Measurements from ENCODE around the gene NXPE3. TPM values are rescaled to one million over a fixed set of nuclear protein-coding genes. Genes with fewer than 3 reads are reported as not detected.

The NXPE3 gene
- total RNA-seq, 1 experiment from 2014 or later = 5.3 TPM

- ChIA-PET POLR2A (no interaction called here), CTCF (no interaction called here)
- DNase-seq = no peak
- Mint-ChIP-seq H3K36me3 (ENCODE audit: insufficient read depth, unreplicated experiment) (no peaks in the 10 kb centered on the region), H3K27me3 (ENCODE audit: insufficient read depth, unreplicated experiment) (no peaks in the 10 kb centered on the region), H3K4me1 (ENCODE audit: low read depth, unreplicated experiment) (peaks cover 6% of the 10 kb centered on the region), H3K9me3 (ENCODE audit: unreplicated experiment) (no peaks in the 10 kb centered on the region), H3K4me3 (ENCODE audit: unreplicated experiment) (no peak overlapping the region), H3K27ac (ENCODE audit: unreplicated experiment) (no peak overlapping the region)
- BruUV-seq (replicated peaks) = no TSS peak
- H3K27me3 ChIP-seq (replicated peaks; ENCODE audit: control insufficient read depth, insufficient read depth, low read length) = no peaks in the 10 kb centered on the region
- no peaks in the 10 kb centered on the region for H3K4me1 ChIP-seq
- H3K36me3 ChIP-seq (ENCODE audit: control insufficient read depth, insufficient read depth, low read length) = no peaks in the 10 kb centered on the region
- TF ChIP-seq CTCF (IDR thresholded peaks at IDR 0.05; ENCODE audit: insufficient read depth in 1 of 2, low read depth in 1 of 2, low read length in 1 of 2, severe bottlenecking in 1 of 2, unreplicated experiment in 1 of 2) = no peak
- no peaks in the 10 kb centered on the region for H3K9me3 ChIP-seq
- intact Hi-C loops (cut with micrococcal nuclease; ENCODE audit: unreplicated experiment) = no loop called here
- no peak overlapping the region for H3K4me3 ChIP-seq (ENCODE audit: low read depth, low read length)
Observed at GRCh38 chr3:101876142-101876541, 97.1 kb downstream of the NXPE3 start.

Other genes starting within 250 kb of the NXPE3 start
- gene TRMT10C, start 217.3 kb upstream of the NXPE3 start, total RNA-seq (2022) = 25.7 and 28.1 TPM in 2 replicates
- 128 and 141 TPM in 2 replicates for gene PCNP, start 205.0 kb upstream of the NXPE3 start, total RNA-seq (2022)
- gene ZBTB11, start 102.1 kb upstream of the NXPE3 start, total RNA-seq (2022) = 16.4 and 18.0 TPM in 2 replicates
- gene RPL24, start 92.5 kb upstream of the NXPE3 start, total RNA-seq (2022) = 958 and 971 TPM in 2 replicates
- gene CEP97, start 54.6 kb upstream of the NXPE3 start, total RNA-seq (2022) = 4.3 and 4.5 TPM in 2 replicates
- gene NFKBIZ, start 70.3 kb downstream of the NXPE3 start, total RNA-seq (2022) = 20.2 and 24.5 TPM in 2 replicates